HEK293T (cell line): ENCODE results near the gene FUT8.

Experiments used
- BHLHE40 ChIP-seq: fragments of 450-650 bp; IDR thresholded peaks from 2 replicates; pipeline ENCODE4 v1.6.1; 2016; ENCODE audit warnings: mild to moderate bottlenecking, moderate library complexity, borderline replicate concordance
- ELF4 ChIP-seq: fragments of 450-650 bp; IDR thresholded peaks from 2 replicates; pipeline ENCODE4 v1.6.1; 2017; ENCODE audit warnings: antibody characterized with exemption
- FOXK2 ChIP-seq: fragments of 450-650 bp; IDR thresholded peaks from 2 replicates; pipeline ENCODE4 v1.6.1; 2016; ENCODE audit warnings: mild to moderate bottlenecking
- FOXM1 ChIP-seq: fragments of 450-650 bp; IDR thresholded peaks from 2 replicates; pipeline ENCODE4 v1.6.1; 2017; ENCODE audit warnings: mild to moderate bottlenecking, borderline replicate concordance
- L3MBTL2 ChIP-seq: fragments of 450-650 bp; conservative IDR thresholded peaks from 2 replicates; pipeline ENCODE4 v1.6.1; 2016; ENCODE audit warnings: mild to moderate bottlenecking
- NFRKB ChIP-seq: fragments of 450-650 bp; IDR thresholded peaks from 2 replicates; pipeline ENCODE4 v1.6.1; 2016; ENCODE audit warnings: mild to moderate bottlenecking, moderate library complexity
- PKNOX1 ChIP-seq: fragments of 450-650 bp; IDR thresholded peaks from 2 replicates; pipeline ENCODE4 v1.6.1; 2016
- SP1 ChIP-seq: fragments of 450-650 bp; IDR thresholded peaks from 2 replicates; pipeline ENCODE4 v1.6.1; 2017
- SUZ12 ChIP-seq: fragments of 450-650 bp; IDR thresholded peaks from 2 replicates; pipeline ENCODE4 v1.6.1; 2016; ENCODE audit warnings: mild to moderate bottlenecking
- TARDBP ChIP-seq: fragments of 450-650 bp; IDR thresholded peaks from 2 replicates; pipeline ENCODE4 v1.6.1; 2016
- ZNF384 ChIP-seq: fragments of 450-650 bp; IDR thresholded peaks from 2 replicates; pipeline ENCODE4 v1.6.1; 2016

- TF ChIP-seq ELF4 (no peak), SP1 (no peak), ZNF384 (no peak), L3MBTL2 (no peak), NFRKB (no peak), FOXM1 (no peak), SUZ12 (no peak), PKNOX1 (no peak), BHLHE40 (no peak), FOXK2 (no peak), TARDBP (no peak)
These were observed 31.7 kb downstream of the FUT8 start for GRCh38 chr14:65444230-65444629.
